Spinal cord (tissue), 10 donors: ENCODE data around the gene ZDHHC16. TPM values are rescaled to one million over a fixed set of nuclear protein-coding genes. Genes with fewer than 3 reads are reported as not detected.

Experiments used
- DNase-seq, 6 donors: peaks; one replicate each; pipeline versions ENCODE4 v3.0.0 to v3.0.0-alpha.2; 2013 to 2015; ENCODE audit warnings: low spot score in 6 of 6, low read depth in 4 of 6
- H3K27ac ChIP-seq: one replicate; pipeline ENCODE4 v1.5.1; 2013; ENCODE audit warnings: low read depth, low read length, control low read depth
- H3K27me3 ChIP-seq: one replicate; pipeline ENCODE4 v1.6.1; 2013; ENCODE audit warnings: low read length; ENCODE audit not compliant: control insufficient read depth, insufficient read depth
- H3K36me3 ChIP-seq: one replicate; pipeline ENCODE4 v1.6.1; 2013; ENCODE audit warnings: low read length; ENCODE audit not compliant: control insufficient read depth, insufficient read depth
- H3K4me1 ChIP-seq: one replicate; pipeline ENCODE4 v1.6.1; 2013; ENCODE audit warnings: low read length; ENCODE audit not compliant: control insufficient read depth, insufficient read depth
- H3K4me3 ChIP-seq: one replicate; pipeline ENCODE4 v1.5.1; 2013; ENCODE audit warnings: low read depth, low read length, control low read depth
- H3K9me3 ChIP-seq: one replicate; pipeline ENCODE4 v1.6.1; 2013; ENCODE audit warnings: low read length; ENCODE audit not compliant: control insufficient read depth, insufficient read depth
- WGBS: methylation state at CpG from one replicate; pipeline ENCODE4 v1.1.5; 2013; ENCODE audit warnings: missing lambda C conversion rate; ENCODE audit not compliant: insufficient coverage; 5-methylcytosine and 5-hydroxymethylcytosine counted together
- polyA plus RNA-seq, 2 donors: library from polyadenylated mRNA; unstranded; fragments of 120-200 nt; gene quantifications; one replicate each; pipeline ENCODE4 v1.2.1, GENCODE V29; 2013; ENCODE audit not compliant: insufficient read length in 2 of 2
- total RNA-seq, 2 donors: library from RNA; depleted of rRNA in 1 of 2; stranded (reverse); fragments of 120-200 nt in 1 of 2; fragments of >200 nt in 1 of 2; gene quantifications; one replicate each; pipeline versions ENCODE4 v1.2.3 to v1.2.4, GENCODE V29; 2013 to 2014
- donor health status: healthy.

Gene ZDHHC16
- total and polyA plus RNA-seq, 4 donors = 18.1 to 52.9 (median 45.7) TPM

- Histone ChIP-seq H3K27ac (no peak overlapping the region), H3K27me3 (no peaks in the 10 kb centered on the region), H3K4me1 (no peaks in the 10 kb centered on the region), H3K36me3 (peaks cover 12% of the 10 kb centered on the region), H3K9me3 (no peaks in the 10 kb centered on the region), H3K4me3 (no peak overlapping the region)
- WGBS = 100% methylated on average over 1 of the region's 1 CpG
- DNase-seq = no peak
These were observed 37.9 kb downstream of the ZDHHC16 start for GRCh38 chr10:97483921-97484320.

- Histone ChIP-seq H3K27ac (no peak overlapping the region), H3K9me3 (no peaks in the 10 kb centered on the region), H3K36me3 (peaks cover 10% of the 10 kb centered on the region), H3K27me3 (no peaks in the 10 kb centered on the region), H3K4me3 (no peak overlapping the region), H3K4me1 (peaks cover 5% of the 10 kb centered on the region)
- no CpG with 5 or more reads among the region's 4 CpGs for WGBS
- DNase-seq = no peak
These were observed 39.8 kb downstream of the ZDHHC16 start for GRCh38 chr10:97485647-97486281.

GRCh38 chr10:97490592-97490991 lies 44.6 kb downstream of the ZDHHC16 start:
- WGBS = 31% methylated on average over 2 of the region's 2 CpGs
- Histone ChIP-seq H3K9me3 (no peaks in the 10 kb centered on the region), H3K36me3 (peaks cover 3% of the 10 kb centered on the region), H3K4me3 (no peak overlapping the region), H3K27ac (peak overlapping the region; percentile 45), H3K4me1 (peaks cover 29% of the 10 kb centered on the region), H3K27me3 (no peaks in the 10 kb centered on the region)
- DNase-seq = peak in 4 of 6 donors; percentile 12 to 86 (median 48)

- peaks cover 2% of the 10 kb centered on the region for H3K27me3 ChIP-seq
- peak overlapping the region; percentile 41 for H3K27ac ChIP-seq
- no peaks in the 10 kb centered on the region for H3K36me3 ChIP-seq
- H3K9me3 ChIP-seq = no peaks in the 10 kb centered on the region
- no peak overlapping the region for H3K4me3 ChIP-seq
- WGBS = no CpG with 5 or more reads among the region's 2 CpGs
- H3K4me1 ChIP-seq = peaks cover 37% of the 10 kb centered on the region
- peak in 2 of 6 donors; percentile 41 to 69 for DNase-seq
These were observed 48.2 kb downstream of the ZDHHC16 start for GRCh38 chr10:97494151-97494550.

GRCh38 chr10:97494863-97495506 lies 49.0 kb downstream of the ZDHHC16 start:
- Histone ChIP-seq H3K4me1 (peaks cover 42% of the 10 kb centered on the region), H3K27me3 (peaks cover 4% of the 10 kb centered on the region), H3K27ac (no peak overlapping the region), H3K36me3 (no peaks in the 10 kb centered on the region), H3K4me3 (no peak overlapping the region), H3K9me3 (no peaks in the 10 kb centered on the region)
- WGBS = 23% methylated on average over 6 of the region's 7 CpGs
- no peak for DNase-seq

DNA sequence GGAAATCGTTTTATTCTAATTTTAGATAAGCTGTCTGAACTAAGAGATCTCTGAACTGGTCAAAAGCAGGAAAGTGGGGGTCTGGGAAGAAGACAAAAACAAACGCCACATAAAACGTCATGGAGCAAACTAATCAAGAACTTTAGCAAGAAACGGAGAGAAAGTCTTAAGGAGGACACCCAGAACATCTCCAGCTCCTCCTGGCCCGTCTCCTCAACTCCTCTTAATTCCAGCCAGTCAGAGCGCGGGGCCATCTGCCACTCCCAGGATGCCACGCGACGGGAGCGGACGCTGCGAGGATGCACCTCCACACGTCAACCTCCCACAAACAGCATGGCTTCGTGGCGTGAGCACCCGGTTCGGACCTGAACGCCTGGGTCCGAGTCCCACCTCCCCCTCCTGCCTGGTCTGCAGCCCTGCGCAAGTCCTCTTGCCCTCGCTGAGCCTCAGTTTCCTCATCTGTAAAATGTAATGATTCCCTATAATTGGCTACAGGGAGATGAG lies 51.6 kb downstream of the ZDHHC16 start:
- H3K4me3 ChIP-seq = peak overlapping the region; percentile 100
- peaks cover 11% of the 10 kb centered on the region for H3K27me3 ChIP-seq
- no peaks in the 10 kb centered on the region for H3K9me3 ChIP-seq
- peaks cover 35% of the 10 kb centered on the region for H3K4me1 ChIP-seq
- H3K36me3 ChIP-seq = no peaks in the 10 kb centered on the region
- H3K27ac ChIP-seq = peak overlapping the region; percentile 96
- peak in 3 of 6 donors; percentile 48 to 89 (median 87) for DNase-seq
- 0% methylated on average over 15 of the region's 22 CpGs for WGBS

GRCh38 chr10:97498076-97498840 lies 52.3 kb downstream of the ZDHHC16 start, which contains the start of gene MMS19:
Gene MMS19 (minus strand): TSS chr10:97498422. CDS start chr10:97498384, 38 bp downstream.
- H3K4me1 ChIP-seq = peaks cover 31% of the 10 kb centered on the region

GRCh38 chr10:97498841-97499560 lies 53.0 kb downstream of the ZDHHC16 start, which contains the start of gene UBTD1:
Gene UBTD1 (plus strand): TSS chr10:97498924. CDS start chr10:97499204, 280 bp downstream.
- Histone ChIP-seq H3K27ac (peak within 1 kb of the TSS; percentile 96), H3K27me3 (peaks cover 11% of the 10 kb centered on the region), H3K4me3 (peak within 1 kb of the TSS; percentile 100), H3K36me3 (no peaks in the 10 kb centered on the region), H3K9me3 (no peaks in the 10 kb centered on the region), H3K4me1 (peaks cover 25% of the 10 kb centered on the region)
- under 1% methylated on average over 66 of the region's 66 CpGs for WGBS
- peak in 1 of 6 donors; percentile 64 for DNase-seq

More at GRCh38 chr10:97498076-97498840, 52.3 kb downstream of the ZDHHC16 start, which contains the start of gene MMS19:
- Histone ChIP-seq H3K36me3 (no peaks in the 10 kb centered on the region), H3K9me3 (no peaks in the 10 kb centered on the region), H3K27ac (peak within 1 kb of the TSS; percentile 96), H3K4me3 (peak within 1 kb of the TSS; percentile 100), H3K27me3 (peaks cover 11% of the 10 kb centered on the region)
- under 1% methylated on average over 73 of the region's 73 CpGs for WGBS
- DNase-seq = peak; percentile 92 to 99 (median 96)
